ENCODE measurements around the gene NEK8.
"Not testable (repeated sequence)": the region's sequence is repeated elsewhere in the genome, so short reads cannot be mapped to it uniquely, and the experiment has no call there.

The NEK8 gene

GRCh38 chr17:28733346-28733745 lies 4.8 kb downstream of the NEK8 start:
- no peak for TF ChIP-seq CTCF (IDR thresholded peaks at IDR 0.05)
- intact Hi-C loops (cut with DNase I; ENCODE audit: low total_unique reads): no loop called here
- Histone ChIP-seq H3K27me3 (no peaks in the 10 kb centered on the region), H3K9me3 (no peaks in the 10 kb centered on the region), H3K4me3 (no peak overlapping the region), H3K36me3 (no peaks in the 10 kb centered on the region), H3K4me1 (peaks cover 0 to 5% (median 0%) of the 10 kb centered on the region in 4 donors), H3K27ac (no peak overlapping the region)
- DNase-seq: no peak

- H3K36me3 ChIP-seq: no peaks in the 10 kb centered on the region
- no peaks in the 10 kb centered on the region for H3K9me3 ChIP-seq
- intact Hi-C loops (cut with DNase I; ENCODE audit: low total_unique reads): no loop called here
- H3K4me3 ChIP-seq: no peak overlapping the region
- H3K4me1 ChIP-seq: no peaks in the 10 kb centered on the region
- no peak overlapping the region for H3K27ac ChIP-seq
- no peaks in the 10 kb centered on the region for H3K27me3 ChIP-seq
- DNase-seq: no peak
- TF ChIP-seq CTCF (IDR thresholded peaks at IDR 0.05): no peak
Observed at GRCh38 chr17:28734712-28735241, 6.2 kb downstream of the NEK8 start.

GRCh38 chr17:28735242-28735722 lies 6.7 kb downstream of the NEK8 start:
- intact Hi-C loops (cut with DNase I; ENCODE audit: low total_unique reads): no loop called here
- Histone ChIP-seq H3K9me3 (no peaks in the 10 kb centered on the region), H3K27me3 (no peaks in the 10 kb centered on the region), H3K36me3 (no peaks in the 10 kb centered on the region), H3K4me3 (no peak overlapping the region), H3K4me1 (no peaks in the 10 kb centered on the region), H3K27ac (no peak overlapping the region)
- no peak for DNase-seq
- TF ChIP-seq CTCF (IDR thresholded peaks at IDR 0.05): no peak

GRCh38 chr17:28735913-28736769 lies 7.6 kb downstream of the NEK8 start:
- H3K27ac ChIP-seq; DNase-seq; intact Hi-C loops (cut with DNase I; ENCODE audit: low total_unique reads); H3K9me3 ChIP-seq; H3K36me3 ChIP-seq; H3K4me1 ChIP-seq; H3K4me3 ChIP-seq; H3K27me3 ChIP-seq: not testable (repeated sequence)

GRCh38 chr17:28737316-28737715 lies 8.7 kb downstream of the NEK8 start:
- TF ChIP-seq CTCF (IDR thresholded peaks at IDR 0.05): no peak
- Histone ChIP-seq H3K4me3 (no peak overlapping the region), H3K9me3 (no peaks in the 10 kb centered on the region), H3K27me3 (no peaks in the 10 kb centered on the region), H3K27ac (no peak overlapping the region), H3K36me3 (no peaks in the 10 kb centered on the region), H3K4me1 (peaks cover 0 to 8% (median under 1%) of the 10 kb centered on the region in 4 donors)
- intact Hi-C loops (cut with DNase I; ENCODE audit: low total_unique reads): no loop called here
- no peak for DNase-seq

All from tibial artery (tissue), 4 donors.